SH-SY5Y (cell line): ENCODE results near the gene C1QTNF8.

Experiments used
- GATA2 ChIP-seq: IDR thresholded peaks from 2 replicates; pipeline ENCODE4 v1.6.1; 2011; ENCODE audit warnings: mild to moderate bottlenecking, low read depth, low read length
- GATA3 ChIP-seq: IDR thresholded peaks from 2 replicates; pipeline ENCODE4 v1.6.1; 2011; ENCODE audit warnings: low read depth, mild to moderate bottlenecking, low read length, moderate library complexity

DNA sequence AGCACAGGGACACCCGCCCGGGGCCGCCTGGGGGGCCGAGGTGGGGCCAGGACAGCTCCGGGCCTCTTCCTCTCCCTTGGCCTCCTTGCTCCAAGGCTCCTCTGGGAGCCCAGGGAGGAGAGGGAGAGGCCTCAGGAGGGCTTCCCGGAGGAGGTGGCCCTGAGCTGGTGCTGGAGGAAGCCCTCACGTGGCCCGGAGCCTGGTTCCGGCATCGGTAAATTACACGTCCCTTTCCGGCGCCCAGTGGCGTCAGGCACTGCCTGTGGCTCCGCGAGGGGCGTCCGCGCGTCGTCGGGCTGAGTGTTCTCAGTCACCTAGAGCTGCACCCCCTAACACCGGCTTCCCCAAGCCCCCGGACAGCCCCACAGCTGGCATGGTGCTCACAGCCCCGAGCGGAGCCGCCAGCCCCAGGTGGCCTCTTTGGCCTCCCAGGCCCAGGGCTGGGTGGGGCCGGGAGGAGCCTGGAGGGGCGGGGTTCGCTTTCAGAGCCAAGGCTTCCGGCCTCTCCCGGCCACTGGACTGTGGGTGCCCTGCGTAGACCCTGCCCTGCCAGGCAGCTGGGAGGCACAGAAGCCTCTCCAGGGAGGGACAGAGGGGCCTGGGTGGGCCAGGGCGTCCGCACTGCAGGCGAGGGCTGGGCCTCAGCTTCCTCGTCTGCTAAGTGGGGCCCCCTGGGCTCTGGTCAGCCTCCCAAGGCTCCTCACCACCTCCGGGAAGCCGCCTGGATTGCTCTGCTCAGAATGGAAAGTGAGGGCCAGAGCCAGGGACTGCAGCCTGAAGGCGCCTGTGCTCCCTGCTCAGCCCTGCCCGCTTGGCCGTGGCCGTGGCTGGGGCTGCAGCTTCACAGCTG, 51.4 kb downstream of the C1QTNF8 start:
- no peak for TF ChIP-seq GATA2
- no peak for TF ChIP-seq GATA3
